SU-DHL-6 (cell line): ENCODE data around the gene TMEM163.

ENCODE experiments used
- EZH2phosphoT487 ChIP-seq: fragments of 200-600 bp; sonication (generic), shearing (Covaris generic); conservative IDR thresholded peaks from 2 replicates; pipeline ENCODE4 v1.6.1; 2018; ENCODE audit warnings: mild to moderate bottlenecking, antibody characterized with exemption, low read length, moderate library complexity, mixed read lengths
- TF ChIP-seq, protein P1 (sequence below): fragments of 200-600 bp; sonication (generic); IDR thresholded peaks from one replicate; pipeline ENCODE4 v1.5.1; 2017; ENCODE audit warnings: antibody characterized with exemption, mild to moderate bottlenecking, low read length, moderate library complexity; ENCODE audit not compliant: insufficient read depth, poor library complexity, severe bottlenecking

DNA sequence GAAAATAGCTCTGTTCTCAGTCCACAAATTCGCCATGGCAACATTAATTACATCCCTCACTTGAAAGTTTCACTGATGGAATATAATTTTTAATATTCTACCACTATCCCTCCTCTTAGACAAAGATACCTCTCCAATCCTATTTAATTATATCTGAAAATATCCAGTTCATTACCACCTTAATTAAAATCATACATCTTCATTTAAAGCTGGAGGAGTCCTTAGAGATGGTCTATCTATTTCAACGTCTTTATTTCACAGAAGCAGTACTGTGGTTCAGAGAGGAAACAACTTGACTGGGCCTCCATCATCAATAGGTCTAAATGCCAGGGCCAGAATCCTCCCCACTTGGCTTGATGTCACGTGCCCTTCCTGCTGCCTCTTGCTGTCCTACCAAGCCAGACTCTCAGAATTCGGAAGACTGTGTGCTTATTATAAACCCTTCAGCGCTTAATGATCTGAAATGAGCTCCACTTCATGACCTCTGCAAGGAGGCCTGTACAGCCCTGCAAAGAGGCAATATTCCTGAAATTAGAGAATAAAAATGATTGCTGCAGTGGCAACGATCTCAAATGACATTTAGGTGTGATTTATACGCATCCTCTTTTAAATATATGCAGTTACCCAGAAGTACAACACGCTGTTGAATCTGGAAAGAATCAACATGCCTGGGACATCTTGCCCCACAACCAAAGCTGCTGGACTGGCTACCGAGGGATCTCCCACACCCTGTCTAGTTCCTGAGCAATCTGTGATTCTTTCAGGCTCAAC is 146.3 kb downstream of the TMEM163 start:
- TF ChIP-seq, protein P1, sequence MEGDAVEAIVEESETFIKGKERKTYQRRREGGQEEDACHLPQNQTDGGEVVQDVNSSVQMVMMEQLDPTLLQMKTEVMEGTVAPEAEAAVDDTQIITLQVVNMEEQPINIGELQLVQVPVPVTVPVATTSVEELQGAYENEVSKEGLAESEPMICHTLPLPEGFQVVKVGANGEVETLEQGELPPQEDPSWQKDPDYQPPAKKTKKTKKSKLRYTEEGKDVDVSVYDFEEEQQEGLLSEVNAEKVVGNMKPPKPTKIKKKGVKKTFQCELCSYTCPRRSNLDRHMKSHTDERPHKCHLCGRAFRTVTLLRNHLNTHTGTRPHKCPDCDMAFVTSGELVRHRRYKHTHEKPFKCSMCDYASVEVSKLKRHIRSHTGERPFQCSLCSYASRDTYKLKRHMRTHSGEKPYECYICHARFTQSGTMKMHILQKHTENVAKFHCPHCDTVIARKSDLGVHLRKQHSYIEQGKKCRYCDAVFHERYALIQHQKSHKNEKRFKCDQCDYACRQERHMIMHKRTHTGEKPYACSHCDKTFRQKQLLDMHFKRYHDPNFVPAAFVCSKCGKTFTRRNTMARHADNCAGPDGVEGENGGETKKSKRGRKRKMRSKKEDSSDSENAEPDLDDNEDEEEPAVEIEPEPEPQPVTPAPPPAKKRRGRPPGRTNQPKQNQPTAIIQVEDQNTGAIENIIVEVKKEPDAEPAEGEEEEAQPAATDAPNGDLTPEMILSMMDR = no peak
- TF ChIP-seq EZH2phosphoT487 = no peak
